Heart right ventricle (tissue), 16 donors: ENCODE results near the gene ASB10. TPM values are rescaled to one million over a fixed set of nuclear protein-coding genes. Genes with fewer than 3 reads are reported as not detected.

ENCODE experiments used
- ATAC-seq, 8 donors: fragments of 200-7000 bp; cut with Tn5 transposase; one replicate each; pipeline ENCODE4 v1.9.1; 2020; ENCODE audit warnings: mild to moderate bottlenecking in 8 of 8, moderate library complexity in 8 of 8, moderate number of reproducible peaks in 1 of 8
- DNase-seq, 2 donors: peaks; one replicate each; pipeline ENCODE4 v3.0.0-alpha.2; 2020
- H3K27ac ChIP-seq, 10 donors: fragments of 200-600 bp; sonication (generic) in 2 of 10; one replicate each; pipeline versions ENCODE4 v1.5.0 to v1.8.0; 2020 to 2022; ENCODE audit warnings: mild to moderate bottlenecking in 3 of 10
- H3K27me3 ChIP-seq, 7 donors: fragments of 200-600 bp; one replicate each; pipeline ENCODE4 v1.8.0; 2021 to 2022; ENCODE audit warnings: mild to moderate bottlenecking in 2 of 7
- H3K36me3 ChIP-seq, 9 donors: fragments of 200-600 bp; sonication (generic) in 1 of 9; one replicate each; pipeline versions ENCODE4 v1.5.0 to v1.8.0; 2020 to 2022; ENCODE audit warnings: mild to moderate bottlenecking in 2 of 9
- H3K4me1 ChIP-seq, 9 donors: fragments of 200-600 bp; sonication (generic) in 1 of 9; one replicate each; pipeline versions ENCODE4 v1.5.0 to v1.8.0; 2020 to 2022; ENCODE audit warnings: mild to moderate bottlenecking in 4 of 9
- H3K4me3 ChIP-seq, 10 donors: fragments of 200-600 bp; sonication (generic) in 2 of 10; one replicate each; pipeline versions ENCODE4 v1.5.0 to v1.8.0; 2020 to 2022; ENCODE audit warnings: mild to moderate bottlenecking in 7 of 10, moderate library complexity in 2 of 10
- H3K9me3 ChIP-seq, 11 donors: fragments of 200-600 bp in 10 of 11; sonication (generic) in 2 of 11; one replicate each; pipeline versions ENCODE4 v1.5.0 to v1.8.0; 2013 to 2022; ENCODE audit warnings: mild to moderate bottlenecking in 2 of 11, control low read depth in 1 of 11, moderate library complexity in 1 of 11
- WGBS, 2 donors: extraction: QIAGEN DNeasy Blood & Tissue Kit; methylation state at CpG; one replicate each; pipeline ENCODE4 v1.1.7; 2013; ENCODE audit warnings: inconsistent platforms in 1 of 2; 5-methylcytosine and 5-hydroxymethylcytosine counted together
- intact Hi-C, 10 donors: fragments of 100-400 bp; cut with DNase I; formaldehyde crosslinking; loops; one replicate each; pipeline versions ENCODE4 v1.11.1 to v1.14.2; 2022
- long read RNA-seq, 3 donors: library from polyadenylated mRNA; unstranded; transcript quantifications; one replicate each; pipeline ENCODE4 v2.0.0, GENCODE V29; 2020 to 2021
- polyA plus RNA-seq, 2 donors: library from polyadenylated mRNA; stranded (reverse); fragments of 200-250 nt; gene quantifications; one replicate each; pipeline ENCODE4 v1.2.3, GENCODE V29; 2013
- total RNA-seq, 10 donors: library from RNA; stranded (reverse); fragmentation: NEBNext Ultra II Directional in 3 of 10; extraction: Animal tissue kit (Norgen Biotek cat#: 25700) in 3 of 10; gene quantifications; one replicate each; pipeline versions ENCODE4 v1.2.1 to v1.2.4, GENCODE V29; 2021 to 2023
- TF ChIP-seq, protein P1 (sequence below), 9 donors: fragments of 200-600 bp; sonication (generic) in 2 of 9; IDR thresholded peaks; one replicate each; pipeline versions ENCODE4 v1.5.0 to v1.8.0; 2021 to 2022; ENCODE audit warnings: antibody characterized with exemption in 9 of 9, mild to moderate bottlenecking in 5 of 9, moderate library complexity in 1 of 9
- donor health status: Arrhythmogenic right ventricular cardiomyopathy.
- donor health status: ischemic (EF 13 %, LVEDD 7.1; RV severe dilation, severe dysfunction).
- donor health status: healthy with polysubstance abuse.
- donor health status: DM: no; HTN: yes; CAD: no.
- donor health status: DM: no; HTN: no; CAD: no.
- donor health status: ischemic (EF 25% LVEDD 6.9; RV normal size, moderate dysfunction).
- donor health status: ischemic (EF 25% LVEDD 5.7; RV mildly dilated, moderate dysfunction).
- donor health status: healthy.
- donor health status: DM: yes; HTN: yes; CAD: no.
- donor health status: Ischemic cardiomyopathy.
- donor health status: ischemic (EF 35%, LVEDD 5.7; RV mildly dilated, moderate dysfunction).
- donor health status: nonischemic (EF 11% LVEDD 7.7; RV severe dilation, severe dysfunction).
- donor health status: DM: yes; HTN: yes; CAD: no.
- donor health status: PGD.
- donor health status: ischemic (EF 29% LVEDD 5.4; RV normal size, mild dysfunction).
- donor health status: nonischemic (EF 23%, LVEDD 6.1; RV moderate dilation, normal function).

ASB10 gene, protein sequence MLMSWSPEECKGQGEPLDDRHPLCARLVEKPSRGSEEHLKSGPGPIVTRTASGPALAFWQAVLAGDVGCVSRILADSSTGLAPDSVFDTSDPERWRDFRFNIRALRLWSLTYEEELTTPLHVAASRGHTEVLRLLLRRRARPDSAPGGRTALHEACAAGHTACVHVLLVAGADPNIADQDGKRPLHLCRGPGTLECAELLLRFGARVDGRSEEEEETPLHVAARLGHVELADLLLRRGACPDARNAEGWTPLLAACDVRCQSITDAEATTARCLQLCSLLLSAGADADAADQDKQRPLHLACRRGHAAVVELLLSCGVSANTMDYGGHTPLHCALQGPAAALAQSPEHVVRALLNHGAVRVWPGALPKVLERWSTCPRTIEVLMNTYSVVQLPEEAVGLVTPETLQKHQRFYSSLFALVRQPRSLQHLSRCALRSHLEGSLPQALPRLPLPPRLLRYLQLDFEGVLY
- 10 to 100 TPM; 17.5 to 44.6 (median 29.1) TPM for total RNA-seq
- polyA plus RNA-seq: 10 to 100 TPM in 1 of 2 donors, 1 to 10 TPM in 1; 7.2 to 63.4 TPM
- long read RNA-seq, donor 1, transcript ASB10-202 (6 exons, 1,738 nt): major isoform, 31 of 78 reads
- long read RNA-seq, donor 1, transcript ASB10-204 (6 exons, 1,694 nt): minor isoform, 19 of 78 reads
- long read RNA-seq, donor 1, partial matches to known transcripts: 16 of 78 reads
- long read RNA-seq, donor 1, other reads (novel, unspliced or antisense): 12 of 78 reads
- long read RNA-seq, donor 2, transcript ASB10-204 (6 exons, 1,694 nt): minor isoform, 29 of 92 reads
- long read RNA-seq, donor 2, transcript ASB10-202 (6 exons, 1,738 nt): major isoform, 34 of 92 reads
- long read RNA-seq, donor 2, partial matches to known transcripts: 17 of 92 reads
- long read RNA-seq, donor 2, other reads (novel, unspliced or antisense): 12 of 92 reads
- long read RNA-seq, donor 3, transcript ASB10-202 (6 exons, 1,738 nt): minor isoform, 26 of 142 reads
- long read RNA-seq, donor 3, transcript ASB10-204 (6 exons, 1,694 nt): major isoform, 95 of 142 reads
- long read RNA-seq, donor 3, partial matches to known transcripts: 10 of 142 reads
- long read RNA-seq, donor 3, other reads (novel, unspliced or antisense): 11 of 142 reads

DNA sequence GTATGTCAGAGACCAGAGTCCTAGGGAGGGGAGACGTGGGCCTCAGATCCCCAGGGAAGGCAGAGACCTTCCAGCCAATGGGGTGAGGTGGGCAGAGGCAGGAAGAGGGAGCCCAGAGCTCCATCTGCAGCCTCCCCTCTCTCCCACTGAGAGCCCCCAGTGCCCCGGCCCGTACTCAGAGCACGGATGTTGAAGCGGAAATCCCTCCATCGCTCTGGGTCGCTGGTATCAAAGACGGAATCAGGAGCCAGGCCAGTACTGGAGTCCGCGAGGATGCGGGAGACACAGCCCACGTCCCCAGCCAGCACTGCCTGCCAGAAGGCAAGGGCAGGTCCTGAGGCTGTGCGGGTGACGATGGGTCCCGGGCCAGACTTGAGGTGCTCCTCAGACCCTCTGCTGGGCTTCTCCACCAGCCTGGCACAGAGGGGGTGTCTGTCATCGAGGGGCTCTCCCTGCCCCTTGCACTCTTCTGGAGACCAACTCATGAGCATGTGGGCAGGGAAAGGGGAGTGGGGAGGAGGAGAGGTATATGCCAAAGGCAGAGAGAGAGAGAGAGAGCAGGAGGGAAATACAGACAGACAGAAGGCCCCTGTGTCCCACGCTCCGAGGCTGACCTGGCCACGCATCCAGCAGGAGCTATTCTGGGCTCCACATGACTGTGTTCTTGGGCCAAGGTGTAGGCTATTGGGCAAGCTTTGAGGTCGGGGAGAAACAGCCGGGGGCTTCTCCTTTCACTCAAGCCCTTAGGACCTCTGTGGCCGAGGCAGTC, at the start of gene ASB10:
TSS of gene ASB10 (minus strand) at position 611 of the 769 bp plus-strand sequence. CDS start at position 491, 120 bp downstream.
- 34 to 45% methylated on average over 22 of the region's 22 CpGs for WGBS, 2 donors
- intact Hi-C loops: loop anchor here in 2 of 10 donors (10.0 kb wide), 2 partner anchors 58 to 1872 kb away; partner anchors contain the start of gene SMARCD3 (in 1 of the 2)
- H3K36me3 ChIP-seq: no peaks in the 10 kb centered on the region
- peak within 1 kb of the TSS in 9 of 10 donors; percentile 28 to 52 (median 44) for H3K4me3 ChIP-seq
- peaks cover 0 to 4% (median 0%) of the 10 kb centered on the region in 7 donors for H3K27me3 ChIP-seq
- H3K9me3 ChIP-seq: no peaks in the 10 kb centered on the region
- peak; percentile 79 to 90 (median 84) for ATAC-seq
- TF ChIP-seq, protein P1, sequence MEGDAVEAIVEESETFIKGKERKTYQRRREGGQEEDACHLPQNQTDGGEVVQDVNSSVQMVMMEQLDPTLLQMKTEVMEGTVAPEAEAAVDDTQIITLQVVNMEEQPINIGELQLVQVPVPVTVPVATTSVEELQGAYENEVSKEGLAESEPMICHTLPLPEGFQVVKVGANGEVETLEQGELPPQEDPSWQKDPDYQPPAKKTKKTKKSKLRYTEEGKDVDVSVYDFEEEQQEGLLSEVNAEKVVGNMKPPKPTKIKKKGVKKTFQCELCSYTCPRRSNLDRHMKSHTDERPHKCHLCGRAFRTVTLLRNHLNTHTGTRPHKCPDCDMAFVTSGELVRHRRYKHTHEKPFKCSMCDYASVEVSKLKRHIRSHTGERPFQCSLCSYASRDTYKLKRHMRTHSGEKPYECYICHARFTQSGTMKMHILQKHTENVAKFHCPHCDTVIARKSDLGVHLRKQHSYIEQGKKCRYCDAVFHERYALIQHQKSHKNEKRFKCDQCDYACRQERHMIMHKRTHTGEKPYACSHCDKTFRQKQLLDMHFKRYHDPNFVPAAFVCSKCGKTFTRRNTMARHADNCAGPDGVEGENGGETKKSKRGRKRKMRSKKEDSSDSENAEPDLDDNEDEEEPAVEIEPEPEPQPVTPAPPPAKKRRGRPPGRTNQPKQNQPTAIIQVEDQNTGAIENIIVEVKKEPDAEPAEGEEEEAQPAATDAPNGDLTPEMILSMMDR (IDR thresholded peaks at IDR 0.05): no peak
- peaks cover 0 to 35% (median 0%) of the 10 kb centered on the region in 9 donors for H3K4me1 ChIP-seq
- peak within 1 kb of the TSS; percentile 68 to 93 (median 89) for H3K27ac ChIP-seq
- peak; percentile 31 to 51 for DNase-seq

DNA sequence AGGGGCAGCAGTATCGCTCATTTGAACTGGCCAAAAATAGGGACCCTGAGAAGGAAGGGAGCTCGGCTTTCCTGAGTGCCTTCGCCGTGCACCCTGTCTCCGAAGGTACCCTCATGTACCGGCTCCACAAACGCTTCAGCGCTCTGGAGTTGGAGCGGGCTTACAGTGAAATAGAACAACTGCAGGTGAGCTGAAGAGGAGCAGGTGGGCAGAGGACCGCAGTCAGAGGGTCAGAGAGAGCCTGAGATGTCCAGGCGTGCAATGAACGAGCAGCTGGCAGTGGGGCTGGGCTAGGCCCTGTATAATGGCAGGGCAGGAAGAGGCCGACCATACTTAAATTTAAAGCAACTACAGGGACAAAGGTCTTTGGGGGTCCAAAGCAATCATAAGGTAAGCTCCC, 49.4 kb upstream of the ASB10 start:
- no peak for DNase-seq

DNA sequence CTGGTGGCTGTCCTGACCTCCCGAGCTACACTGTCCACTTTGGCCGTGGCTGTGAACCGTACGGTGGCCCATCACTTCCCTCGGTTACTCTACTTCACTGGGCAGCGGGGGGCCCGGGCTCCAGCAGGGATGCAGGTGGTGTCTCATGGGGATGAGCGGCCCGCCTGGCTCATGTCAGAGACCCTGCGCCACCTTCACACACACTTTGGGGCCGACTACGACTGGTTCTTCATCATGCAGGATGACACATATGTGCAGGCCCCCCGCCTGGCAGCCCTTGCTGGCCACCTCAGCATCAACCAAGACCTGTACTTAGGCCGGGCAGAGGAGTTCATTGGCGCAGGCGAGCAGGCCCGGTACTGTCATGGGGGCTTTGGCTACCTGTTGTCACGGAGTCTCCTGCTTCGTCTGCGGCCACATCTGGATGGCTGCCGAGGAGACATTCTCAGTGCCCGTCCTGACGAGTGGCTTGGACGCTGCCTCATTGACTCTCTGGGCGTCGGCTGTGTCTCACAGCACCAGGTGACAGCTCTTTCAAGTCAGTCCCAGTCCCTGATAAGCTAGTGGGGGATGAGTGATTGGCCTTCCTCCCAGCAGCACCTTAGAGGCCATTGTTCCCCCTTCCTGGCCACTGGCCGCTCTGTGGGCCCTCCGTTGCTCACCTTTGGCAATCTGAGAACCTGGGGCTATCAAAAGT, 48.2 kb upstream of the ASB10 start:
- H3K9me3 ChIP-seq: no peaks in the 10 kb centered on the region
- WGBS, 2 donors: 80 to 87% methylated on average over 28 of the region's 28 CpGs
- DNase-seq: no peak
- H3K27me3 ChIP-seq: no peaks in the 10 kb centered on the region
- peaks cover 0 to 63% (median 39%) of the 10 kb centered on the region in 9 donors for H3K36me3 ChIP-seq
- ATAC-seq: no peak
- TF ChIP-seq, protein P1 (IDR thresholded peaks at IDR 0.05): no peak
- no peak overlapping the region for H3K4me3 ChIP-seq
- H3K27ac ChIP-seq: no peak overlapping the region
- peaks cover 12 to 41% (median 20%) of the 10 kb centered on the region in 9 donors for H3K4me1 ChIP-seq
- intact Hi-C loops: no loop called here

More for the DNA sequence above, 49.4 kb upstream of the ASB10 start:
- peaks cover 12 to 48% (median 28%) of the 10 kb centered on the region in 9 donors for H3K4me1 ChIP-seq
- ATAC-seq: no peak
- no peaks in the 10 kb centered on the region for H3K27me3 ChIP-seq
- intact Hi-C loops: no loop called here
- no peak overlapping the region for H3K4me3 ChIP-seq
- no peak overlapping the region for H3K27ac ChIP-seq
- H3K9me3 ChIP-seq: no peaks in the 10 kb centered on the region
- TF ChIP-seq, protein P1 (IDR thresholded peaks at IDR 0.05): no peak
- peaks cover 0 to 74% (median 40%) of the 10 kb centered on the region in 9 donors for H3K36me3 ChIP-seq
- 86 to 89% methylated on average over 13 of the region's 13 CpGs for WGBS, 2 donors
